Cerebellar nuclear complex (tissue), 1 donor: ENCODE data around the gene LYSMD2.
A peak's percentile ranks its signal among the peaks of the same experiment; 100 is the strongest.

Source experiments
- DNase-seq, 2 experiments: peaks; one replicate each; lab custom pipeline; 2025; lab: John Stamatoyannopoulos, UW

The LYSMD2 gene

GRCh38 chr15:51751697-51752683 is 14.5 kb upstream of the LYSMD2 start:
- DNase-seq = no peak

- no peak for DNase-seq
These were observed 13.6 kb upstream of the LYSMD2 start, which contains the start of gene TMOD2 for GRCh38 chr15:51750792-51751696. TSS of gene TMOD2 (plus strand) at chr15:51751597. CDS start at chr15:51766442, 14,845 bp downstream.

GRCh38 chr15:51750186-51750585 is 12.7 kb upstream of the LYSMD2 start:
- no peak for DNase-seq

GRCh38 chr15:51749307-51749706 is 11.9 kb upstream of the LYSMD2 start:
- DNase-seq = no peak

- no peak for DNase-seq
These were observed 1.7 kb upstream of the LYSMD2 start for GRCh38 chr15:51739061-51739712.

GRCh38 chr15:51738553-51738952 is 1.1 kb upstream of the LYSMD2 start:
- no peak for DNase-seq

- peak in 1 of 2 experiments; percentile 37 for DNase-seq
These were observed 519 bp downstream of the LYSMD2 start for GRCh38 chr15:51736751-51737521.

GRCh38 chr15:51736069-51736468 is 1.4 kb downstream of the LYSMD2 start:
- DNase-seq = no peak

GRCh38 chr15:51735228-51736010 is 2.0 kb downstream of the LYSMD2 start:
- DNase-seq = no peak

- DNase-seq = no peak
These were observed 4.8 kb downstream of the LYSMD2 start for GRCh38 chr15:51732646-51733045.

GRCh38 chr15:51731549-51732267 is 5.7 kb downstream of the LYSMD2 start:
- no peak for DNase-seq

- DNase-seq = no peak
These were observed 10.1 kb downstream of the LYSMD2 start for GRCh38 chr15:51727141-51727897.

GRCh38 chr15:51726302-51727073 is 11.0 kb downstream of the LYSMD2 start:
- no peak for DNase-seq

- DNase-seq = no peak
These were observed 12.8 kb downstream of the LYSMD2 start for GRCh38 chr15:51724673-51725072.

GRCh38 chr15:51724199-51724598 is 13.3 kb downstream of the LYSMD2 start:
- DNase-seq = no peak

- no peak for DNase-seq
These were observed 16.1 kb downstream of the LYSMD2 start for GRCh38 chr15:51721199-51721960.
